GM10266 (cell line): ENCODE data around the gene MYRIP.

Experiments used
- DNase-seq: peaks from one replicate; pipeline ENCODE4 v3.0.0; 2012; ENCODE audit errors: extremely low spot score
- CTCF ChIP-seq: IDR thresholded peaks from 2 replicates; pipeline ENCODE4 v1.5.1; 2012; ENCODE audit warnings: mild to moderate bottlenecking, low read depth; ENCODE audit not compliant: control insufficient read depth, insufficient read depth; ENCODE audit errors: missing control alignments

MYRIP gene

DNA sequence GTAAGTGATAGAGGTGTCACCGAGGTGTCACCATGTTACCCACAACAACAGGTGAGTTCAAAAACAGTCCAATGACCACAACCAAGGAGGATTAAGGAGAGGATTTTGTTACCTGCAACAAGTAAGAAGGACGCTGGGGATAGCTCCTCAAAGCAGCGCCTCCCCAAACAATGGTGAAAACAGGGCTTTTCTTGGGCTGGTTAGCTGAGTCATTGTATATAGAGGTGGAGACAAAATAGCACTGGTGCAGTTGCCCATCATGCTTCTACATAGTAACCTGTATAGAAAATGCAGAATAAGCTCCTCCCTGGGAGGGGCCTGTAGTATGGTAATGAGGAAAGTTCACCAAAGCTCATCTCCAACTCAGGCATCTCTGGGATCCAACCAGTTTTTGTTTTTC lies 383.2 kb downstream of the MYRIP start:
- TF ChIP-seq CTCF, result no peak
- no peak for DNase-seq

GRCh38 chr3:40196966-40197365 lies 387.6 kb downstream of the MYRIP start:
- no peak for DNase-seq
- no peak for TF ChIP-seq CTCF

GRCh38 chr3:40200692-40201316 lies 391.4 kb downstream of the MYRIP start:
- DNase-seq, result no peak
- no peak for TF ChIP-seq CTCF

- no peak for TF ChIP-seq CTCF
- no peak for DNase-seq
These were observed 392.4 kb downstream of the MYRIP start for GRCh38 chr3:40201770-40202169.

DNA sequence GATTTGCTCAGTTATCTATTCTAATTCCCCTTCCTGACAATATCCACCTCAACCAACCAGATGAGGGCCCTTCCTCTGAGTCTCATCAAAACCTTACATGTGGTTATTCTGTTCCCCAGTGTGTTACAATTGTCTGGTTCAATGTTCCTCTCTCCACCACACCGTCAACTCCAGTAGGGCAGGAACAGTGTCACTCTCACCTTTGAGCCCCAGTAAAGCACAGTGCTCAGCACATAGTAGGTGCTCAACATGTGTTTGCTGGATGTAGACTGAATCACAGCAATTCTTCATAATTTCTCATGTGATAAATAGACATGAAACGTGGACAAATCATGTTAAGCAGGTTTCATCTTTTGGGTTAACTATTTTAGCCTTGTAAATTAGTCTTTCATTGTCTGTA lies 397.1 kb downstream of the MYRIP start:
- DNase-seq, result no peak
- no peak for TF ChIP-seq CTCF

DNA sequence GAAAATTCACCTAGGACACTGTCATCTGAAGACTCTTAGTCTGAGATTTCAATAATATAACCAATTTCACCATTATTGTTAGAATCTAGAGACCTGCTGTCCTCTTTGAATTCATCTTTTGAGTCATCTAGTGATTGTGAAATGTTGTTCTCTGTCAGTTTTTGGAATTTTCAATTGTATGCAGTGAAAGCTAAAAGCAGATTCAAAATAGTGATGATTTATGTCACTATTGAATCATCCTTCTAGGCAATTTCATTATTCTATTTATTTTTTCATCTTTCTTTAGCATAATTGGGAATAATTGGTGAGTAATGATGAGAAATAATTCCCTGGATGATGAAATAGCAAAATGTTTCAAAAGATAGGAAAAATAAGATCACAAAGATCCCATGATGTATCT lies 398.4 kb downstream of the MYRIP start:
- no peak for TF ChIP-seq CTCF
- no peak for DNase-seq

DNA sequence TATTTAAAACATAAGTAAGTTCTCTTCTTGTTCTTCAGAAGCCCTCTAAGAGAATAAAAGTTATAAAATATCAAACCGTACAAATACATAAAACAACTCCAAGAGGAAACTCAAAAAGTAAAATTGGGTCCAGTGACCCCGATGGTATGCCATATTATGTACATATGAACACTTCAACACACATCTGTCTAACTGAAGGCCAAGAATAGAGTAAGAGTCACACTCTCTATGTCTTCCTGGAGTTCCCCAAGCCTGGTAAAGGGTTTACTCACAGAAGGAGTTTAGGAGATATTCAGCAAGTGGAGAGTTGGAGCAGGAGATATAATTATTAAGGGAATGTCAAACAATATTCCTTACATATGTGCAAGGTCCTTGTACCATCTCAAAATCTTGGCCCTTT lies 398.8 kb downstream of the MYRIP start:
- TF ChIP-seq CTCF, result no peak
- no peak for DNase-seq
